ENCODE measurements around the gene DNAJC30.

DNAJC30 gene

DNA sequence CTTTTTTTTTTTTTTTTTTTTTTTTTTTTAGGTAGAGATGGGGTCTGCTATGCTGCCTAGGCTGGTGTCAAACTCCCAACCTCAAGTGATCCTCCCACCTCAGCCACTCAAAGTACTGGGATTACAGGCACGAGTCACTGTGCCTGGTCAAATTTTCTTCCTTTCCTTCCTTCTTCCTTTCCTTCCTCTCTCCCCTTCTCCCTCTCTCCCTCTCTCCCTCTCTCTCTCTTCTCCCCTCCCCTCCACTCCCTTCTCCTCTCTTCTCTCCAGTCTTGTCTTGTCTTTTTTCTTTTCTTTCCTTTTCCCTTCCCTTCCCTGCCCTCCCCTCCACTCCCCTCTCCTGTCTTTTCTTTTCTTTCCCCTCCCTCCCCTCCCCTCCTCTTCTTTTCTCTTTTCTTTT is 51.7 kb downstream of the DNAJC30 start:
- DNase-seq: no peak
- in situ Hi-C loops (cut with HindIII; ENCODE audit: low pct_ligation_motif_present, low pct_unique_long_range_greater_than_20kb, low sequenced_read_pairs): no loop called here

Data from ACHN (cell line).